Epithelial cell of proximal tubule (primary cell): ENCODE results near the gene KMO. TPM values are rescaled to one million over a fixed set of nuclear protein-coding genes. Genes with fewer than 3 reads are reported as not detected.

Experiments used
- DNase-seq: peaks from one replicate; pipeline ENCODE4 v3.0.0-alpha.2; 2011; ENCODE audit warnings: low read depth
- H3K4me3 ChIP-seq: 2 replicates; pipeline ENCODE4 v1.5.1; 2011; ENCODE audit warnings: low read depth, mild to moderate bottlenecking, low read length
- total RNA-seq: library from RNA; depleted of rRNA; stranded (reverse); fragments of >200 nt; gene quantifications from 2 replicates; pipeline ENCODE4 v1.2.3, GENCODE V29; 2015
- TF ChIP-seq, protein P1 (sequence below): conservative IDR thresholded peaks from 2 replicates; pipeline ENCODE4 v1.5.1; 2012; ENCODE audit warnings: low read depth, mild to moderate bottlenecking, low read length

Gene KMO
- total RNA-seq, 1 donor from 2014 or later = not detected

DNA sequence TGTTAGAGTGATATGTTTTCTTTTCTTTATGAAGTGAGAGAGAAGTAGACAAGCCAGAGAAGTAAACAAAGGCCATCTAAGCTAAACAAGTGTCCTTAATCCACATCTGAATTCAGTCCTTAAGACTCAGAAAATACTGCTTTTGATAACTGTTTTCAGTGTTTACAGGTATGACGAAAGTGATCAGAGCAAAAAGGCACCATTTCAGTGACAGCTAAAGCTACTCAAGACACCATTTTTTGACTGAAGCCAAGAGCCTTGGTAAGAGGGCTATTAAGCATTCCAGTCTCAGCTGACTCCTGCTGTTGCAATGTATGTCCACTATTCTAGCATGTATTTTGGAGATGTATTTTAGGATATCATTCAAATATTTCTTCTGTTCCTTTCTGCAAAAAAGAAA lies 4.1 kb downstream of the KMO start:
- TF ChIP-seq, protein P1, sequence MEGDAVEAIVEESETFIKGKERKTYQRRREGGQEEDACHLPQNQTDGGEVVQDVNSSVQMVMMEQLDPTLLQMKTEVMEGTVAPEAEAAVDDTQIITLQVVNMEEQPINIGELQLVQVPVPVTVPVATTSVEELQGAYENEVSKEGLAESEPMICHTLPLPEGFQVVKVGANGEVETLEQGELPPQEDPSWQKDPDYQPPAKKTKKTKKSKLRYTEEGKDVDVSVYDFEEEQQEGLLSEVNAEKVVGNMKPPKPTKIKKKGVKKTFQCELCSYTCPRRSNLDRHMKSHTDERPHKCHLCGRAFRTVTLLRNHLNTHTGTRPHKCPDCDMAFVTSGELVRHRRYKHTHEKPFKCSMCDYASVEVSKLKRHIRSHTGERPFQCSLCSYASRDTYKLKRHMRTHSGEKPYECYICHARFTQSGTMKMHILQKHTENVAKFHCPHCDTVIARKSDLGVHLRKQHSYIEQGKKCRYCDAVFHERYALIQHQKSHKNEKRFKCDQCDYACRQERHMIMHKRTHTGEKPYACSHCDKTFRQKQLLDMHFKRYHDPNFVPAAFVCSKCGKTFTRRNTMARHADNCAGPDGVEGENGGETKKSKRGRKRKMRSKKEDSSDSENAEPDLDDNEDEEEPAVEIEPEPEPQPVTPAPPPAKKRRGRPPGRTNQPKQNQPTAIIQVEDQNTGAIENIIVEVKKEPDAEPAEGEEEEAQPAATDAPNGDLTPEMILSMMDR = no peak
- no peak overlapping the region for H3K4me3 ChIP-seq
- no peak for DNase-seq

DNA sequence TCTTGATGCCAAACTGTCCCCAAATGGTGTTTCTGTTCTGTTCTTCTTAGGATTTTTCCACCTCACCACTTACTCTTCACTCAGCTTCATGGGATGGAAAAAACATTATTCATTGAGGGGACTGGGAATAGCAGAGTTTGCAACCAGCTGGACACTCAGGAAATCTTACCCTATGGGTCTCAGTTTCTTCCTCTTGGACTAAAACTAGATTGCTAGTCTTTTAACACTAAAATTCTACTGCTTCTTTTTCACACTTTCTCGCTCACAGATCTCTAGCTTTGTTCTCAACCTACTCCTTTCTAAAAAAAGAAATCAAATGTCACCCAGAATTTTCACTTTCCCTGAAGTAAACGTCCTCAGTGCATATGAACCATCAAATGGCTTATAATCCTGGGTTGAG lies 4.8 kb downstream of the KMO start:
- TF ChIP-seq, protein P1 = no peak
- H3K4me3 ChIP-seq = no peak overlapping the region
- no peak for DNase-seq

DNA sequence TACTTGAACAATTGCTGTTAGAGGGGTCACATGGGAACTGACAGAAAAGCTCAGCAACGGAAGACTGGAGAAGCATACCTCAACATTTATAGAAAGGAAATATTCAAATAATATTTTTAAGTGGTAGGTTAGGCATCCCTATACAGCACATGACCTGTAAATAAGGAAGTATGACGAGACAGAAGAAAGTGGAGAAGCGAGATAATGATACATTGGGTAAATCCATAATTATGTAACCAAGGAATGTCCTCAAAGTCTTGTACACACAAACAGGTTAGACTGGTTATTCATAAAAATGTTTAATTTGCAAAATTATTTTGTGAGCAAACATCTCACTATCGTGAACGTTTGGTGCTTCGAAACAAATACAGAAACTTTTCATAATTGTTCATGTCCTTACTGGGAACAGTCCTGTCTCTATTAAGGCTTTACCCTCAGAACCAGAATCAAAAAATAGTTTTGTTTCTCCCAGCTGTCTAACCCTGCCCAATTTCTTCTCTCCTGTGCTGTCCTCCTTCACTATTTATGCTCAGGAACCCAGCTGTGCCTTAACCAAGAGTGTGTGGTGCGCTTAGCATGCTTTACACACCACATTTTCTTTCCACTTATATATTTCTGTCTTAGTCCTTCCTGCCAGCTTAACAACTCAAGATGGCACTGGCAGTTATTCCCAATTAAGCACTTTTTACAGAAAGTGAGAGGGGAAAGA lies 10.2 kb downstream of the KMO start:
- no peak overlapping the region for H3K4me3 ChIP-seq
- DNase-seq = no peak
- TF ChIP-seq, protein P1 = no peak

DNA sequence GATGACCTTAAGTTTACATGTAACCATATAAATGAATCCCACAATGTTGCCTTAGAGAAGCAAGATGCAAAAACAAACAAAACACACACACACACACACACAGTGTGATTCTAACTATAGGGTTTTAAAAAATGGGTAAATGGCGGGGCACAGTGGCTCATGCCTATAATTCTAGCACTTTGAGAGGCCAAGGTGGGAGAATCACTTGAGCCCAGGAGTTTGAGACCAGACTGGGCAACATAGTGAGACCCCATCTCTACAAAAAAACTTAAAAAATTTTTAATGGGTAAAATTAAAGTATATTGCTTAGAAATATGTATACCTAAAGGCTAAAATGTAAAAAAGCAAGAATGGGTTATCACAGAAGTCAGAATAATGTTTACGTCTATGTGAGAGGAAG lies 15.8 kb downstream of the KMO start:
- H3K4me3 ChIP-seq = no peak overlapping the region
- no peak for DNase-seq
- TF ChIP-seq, protein P1 = no peak

DNA sequence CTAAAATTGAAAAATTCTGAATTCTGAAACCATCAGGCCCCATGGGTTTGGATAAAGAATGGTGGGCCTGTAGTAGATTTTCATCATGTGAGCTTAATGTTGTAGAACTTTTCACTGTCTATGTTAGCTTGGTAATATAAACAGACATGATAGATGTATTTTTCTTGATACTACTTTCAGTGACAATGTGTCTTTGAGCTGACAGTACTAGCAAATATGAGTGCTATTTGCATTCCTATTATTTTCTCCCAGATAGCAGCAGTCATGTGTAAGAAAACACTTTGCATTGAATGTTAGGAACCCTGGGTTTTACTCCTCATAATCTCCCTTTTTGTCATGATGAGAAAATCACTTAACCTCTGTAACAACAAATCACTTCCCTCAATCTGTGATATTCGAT lies 18.1 kb downstream of the KMO start:
- DNase-seq = no peak
- H3K4me3 ChIP-seq = no peak overlapping the region
- TF ChIP-seq, protein P1 = no peak

DNA sequence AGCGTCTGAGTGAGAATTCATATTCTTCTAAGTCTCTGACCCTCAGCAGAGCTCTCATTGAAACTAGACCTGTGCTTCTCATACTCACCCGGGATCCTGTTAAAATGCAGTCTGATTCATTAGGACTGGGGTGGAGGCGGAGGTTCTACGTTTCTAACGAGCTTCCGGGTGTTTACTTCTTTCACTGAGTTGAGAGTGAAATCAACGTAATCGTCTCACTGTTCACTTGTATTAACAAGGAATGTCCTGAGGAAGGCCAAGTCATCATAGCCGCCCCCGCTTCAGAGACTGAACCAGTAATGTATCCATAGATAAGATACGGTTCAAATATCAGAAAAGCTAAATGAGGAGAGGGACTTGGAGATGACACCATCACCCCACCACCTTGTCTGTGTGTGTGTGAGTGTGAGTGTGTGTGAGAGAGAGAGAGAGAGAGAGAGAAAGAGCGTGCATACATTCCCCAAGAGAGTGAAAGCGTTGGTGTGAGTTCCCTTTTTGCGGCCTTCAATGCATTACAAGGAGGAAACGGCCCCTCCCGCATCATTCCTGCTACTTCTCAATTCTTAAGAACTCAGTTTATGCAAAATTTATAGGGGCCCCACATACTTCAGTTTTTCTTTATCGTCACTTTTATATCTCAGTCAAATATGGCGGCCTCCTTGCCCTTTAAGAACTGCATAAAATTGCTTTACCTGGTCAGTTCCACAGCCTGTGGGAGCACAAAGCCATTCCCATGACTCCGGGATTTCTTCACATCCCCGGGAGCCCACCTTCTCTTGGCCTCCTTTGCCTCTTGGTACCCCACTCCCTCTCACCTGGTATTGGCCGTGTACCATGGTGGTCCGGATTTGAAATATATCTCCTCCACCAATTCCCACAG lies 19.8 kb downstream of the KMO start:
- no peak overlapping the region for H3K4me3 ChIP-seq
- no peak for DNase-seq
- TF ChIP-seq, protein P1 = no peak
